Sigmoid colon (tissue), 4 donors: ENCODE data around the gene HIVEP3.

Experiments
- CTCF ChIP-seq, 4 experiments: fragments of 450-650 bp in 3 of 4; fragments of 200-600 bp in 1 of 4; IDR thresholded peaks; one replicate each; pipeline ENCODE4 v1.5.1; 2016 to 2019; ENCODE audit warnings: antibody characterized with exemption in 4 of 4, mild to moderate bottlenecking in 3 of 4, moderate library complexity in 2 of 4
- EP300 ChIP-seq, 4 donors: sonication (generic); formaldehyde crosslinking; IDR thresholded peaks; one replicate each; pipeline ENCODE4 v1.6.1; 2017; ENCODE audit warnings: antibody characterized with exemption in 4 of 4
- POLR2A ChIP-seq, 2 donors: fragments of 450-650 bp; IDR thresholded peaks; one replicate each; pipeline ENCODE4 v1.6.1; 2016; ENCODE audit warnings: antibody characterized with exemption in 2 of 2, mild to moderate bottlenecking in 2 of 2, moderate library complexity in 2 of 2

GRCh38 chr1:41658431-41659158 is 260.1 kb downstream of the HIVEP3 start:
- TF ChIP-seq CTCF (IDR thresholded peaks at IDR 0.05) (no peak), POLR2A (IDR thresholded peaks at IDR 0.05) (no peak), EP300 (IDR thresholded peaks at IDR 0.05) (no peak)
